HT-29 (cell line): Measurements from ENCODE around the gene MARCHF9. TPM values are rescaled to one million over a fixed set of nuclear protein-coding genes. Genes with fewer than 3 reads are reported as not detected.
"Not testable (repeated sequence)": the region's sequence is repeated elsewhere in the genome, so short reads cannot be mapped to it uniquely, and the experiment has no call there.

Experiments
- DNase-seq: peaks from one replicate; pipeline ENCODE4 v3.0.0-alpha.2; 2015; ENCODE audit warnings: low spot score
- total RNA-seq: library from RNA; depleted of rRNA; stranded (reverse); fragments of >200 nt; shearing (Covaris generic); gene quantifications from 2 replicates; pipeline ENCODE4 v1.2.3, GENCODE V29; 2014; rRNA removed

Gene MARCHF9, protein sequence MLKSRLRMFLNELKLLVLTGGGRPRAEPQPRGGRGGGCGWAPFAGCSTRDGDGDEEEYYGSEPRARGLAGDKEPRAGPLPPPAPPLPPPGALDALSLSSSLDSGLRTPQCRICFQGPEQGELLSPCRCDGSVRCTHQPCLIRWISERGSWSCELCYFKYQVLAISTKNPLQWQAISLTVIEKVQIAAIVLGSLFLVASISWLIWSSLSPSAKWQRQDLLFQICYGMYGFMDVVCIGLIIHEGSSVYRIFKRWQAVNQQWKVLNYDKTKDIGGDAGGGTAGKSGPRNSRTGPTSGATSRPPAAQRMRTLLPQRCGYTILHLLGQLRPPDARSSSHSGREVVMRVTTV
- total RNA-seq = 9.4 and 12.3 TPM in 2 replicates

DNA sequence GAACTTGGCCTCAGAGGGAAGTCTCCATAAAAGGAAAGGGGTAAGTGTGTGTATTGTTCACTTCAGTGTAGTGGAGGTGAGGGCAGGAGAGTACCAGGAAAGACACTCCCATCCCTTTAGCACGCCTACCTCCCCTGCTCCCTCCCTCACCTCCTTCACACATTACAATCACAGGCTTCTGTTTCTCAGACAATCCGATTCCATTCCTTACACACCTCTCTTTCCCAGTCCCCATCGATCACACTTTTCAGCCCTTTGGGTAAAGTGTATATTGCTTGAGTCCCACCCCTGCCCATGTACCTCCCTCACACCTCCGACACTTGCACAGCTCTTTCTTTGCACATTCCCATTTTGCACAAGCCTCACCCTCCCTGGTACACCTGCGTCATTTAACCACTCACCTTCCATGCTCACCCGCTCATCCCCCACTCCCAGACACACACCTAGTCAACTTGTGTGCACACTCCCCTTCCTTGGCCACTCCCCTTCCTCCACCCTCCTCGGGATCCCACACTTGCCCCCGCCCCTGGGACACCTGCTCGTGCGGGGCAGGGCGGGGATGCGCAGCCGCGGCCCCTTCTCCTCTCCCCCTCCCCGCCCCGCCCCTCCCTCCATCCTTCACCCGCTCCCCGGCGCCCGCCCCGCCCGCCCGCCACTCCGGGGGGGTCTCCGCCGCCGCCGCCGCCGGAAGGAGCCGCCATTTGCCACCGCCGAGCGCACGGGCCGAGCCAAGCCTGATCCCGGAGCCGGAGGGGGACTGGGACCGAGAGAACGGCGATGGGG, at the start of gene MARCHF9:
TSS of gene MARCHF9 (plus strand) at position 693 of the 783 bp plus-strand sequence. CDS start 426 bp downstream, outside the sequence.
- DNase-seq = peak; percentile 75

DNA sequence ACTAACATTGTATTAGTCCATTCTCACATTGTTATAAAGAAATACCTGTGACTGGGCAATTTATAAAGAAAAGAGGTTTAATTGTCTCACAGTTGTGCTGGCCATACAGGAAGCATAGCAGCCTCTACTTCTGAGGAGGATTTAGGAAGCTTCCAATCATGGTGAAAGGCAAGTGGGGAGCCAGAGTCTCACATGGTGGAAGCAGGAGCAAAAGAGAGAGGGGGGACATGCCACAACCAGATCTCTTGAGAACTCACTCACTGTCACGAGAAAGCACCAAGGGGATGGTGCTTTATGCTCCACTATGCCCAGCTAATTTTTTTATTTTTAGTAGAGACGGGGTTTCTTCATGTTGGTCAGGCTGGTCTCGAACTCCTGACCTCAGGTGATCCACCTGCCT, 47.7 kb upstream of the MARCHF9 start:
- DNase-seq = no peak

DNA sequence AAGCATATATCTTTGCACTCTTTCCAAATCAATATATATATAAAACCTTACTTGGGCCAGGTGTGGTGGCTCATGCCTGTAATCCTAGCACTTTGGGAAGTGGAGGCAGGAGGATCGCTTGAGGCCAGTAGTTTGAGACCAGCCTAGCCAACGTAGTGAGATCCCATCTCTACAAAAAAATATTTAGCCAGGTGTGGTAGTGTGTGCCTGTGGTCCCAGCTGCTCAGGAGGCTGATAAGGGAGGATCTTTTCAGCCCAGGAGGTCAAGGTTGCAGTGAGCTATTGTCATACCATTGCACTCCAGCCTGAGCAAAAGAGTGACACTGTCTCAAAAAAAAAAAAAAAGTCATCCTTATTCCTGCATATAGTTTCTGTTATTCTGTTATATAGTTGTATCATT, 46.6 kb upstream of the MARCHF9 start:
- DNase-seq = no peak

DNA sequence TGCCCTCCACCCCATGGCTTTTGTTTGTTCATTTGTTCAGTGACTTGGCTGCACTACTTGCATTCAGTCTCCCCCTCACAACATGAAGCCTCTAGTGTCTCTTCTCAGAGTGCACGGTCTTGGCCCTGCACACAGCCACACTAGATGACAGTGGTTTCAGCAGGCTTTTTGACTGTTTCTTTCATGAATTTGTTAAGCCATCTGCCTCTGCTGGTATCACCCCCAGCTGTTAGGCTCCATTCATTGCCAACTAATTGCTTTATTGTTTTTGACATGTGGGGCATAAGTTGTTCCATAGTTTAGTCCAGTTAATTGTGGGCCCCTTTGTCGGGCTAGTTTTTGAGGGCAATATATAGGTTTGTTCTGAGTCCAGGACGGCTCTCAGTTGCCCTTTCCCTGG, 42.2 kb upstream of the MARCHF9 start:
- no peak for DNase-seq

DNA sequence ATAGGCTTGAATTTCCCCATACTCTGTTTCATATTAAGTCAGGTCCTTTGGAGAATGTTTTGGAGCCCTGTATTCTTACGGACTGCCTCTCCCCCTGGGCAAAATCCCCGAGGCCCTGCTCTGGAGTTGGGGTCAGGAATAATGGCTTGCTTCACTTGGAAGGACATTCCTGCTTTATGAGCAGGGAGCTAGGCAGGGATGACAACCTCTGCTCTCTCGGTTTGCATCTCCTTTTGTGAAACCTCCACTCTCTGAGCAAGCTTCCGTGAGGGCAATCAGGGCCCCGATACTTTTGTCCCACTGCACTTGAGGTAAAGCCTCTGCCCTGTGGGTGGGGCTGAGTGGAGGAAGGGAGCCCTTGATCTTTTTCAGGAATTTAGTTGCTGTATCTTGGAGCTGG, 41.7 kb upstream of the MARCHF9 start:
- DNase-seq = no peak

DNA sequence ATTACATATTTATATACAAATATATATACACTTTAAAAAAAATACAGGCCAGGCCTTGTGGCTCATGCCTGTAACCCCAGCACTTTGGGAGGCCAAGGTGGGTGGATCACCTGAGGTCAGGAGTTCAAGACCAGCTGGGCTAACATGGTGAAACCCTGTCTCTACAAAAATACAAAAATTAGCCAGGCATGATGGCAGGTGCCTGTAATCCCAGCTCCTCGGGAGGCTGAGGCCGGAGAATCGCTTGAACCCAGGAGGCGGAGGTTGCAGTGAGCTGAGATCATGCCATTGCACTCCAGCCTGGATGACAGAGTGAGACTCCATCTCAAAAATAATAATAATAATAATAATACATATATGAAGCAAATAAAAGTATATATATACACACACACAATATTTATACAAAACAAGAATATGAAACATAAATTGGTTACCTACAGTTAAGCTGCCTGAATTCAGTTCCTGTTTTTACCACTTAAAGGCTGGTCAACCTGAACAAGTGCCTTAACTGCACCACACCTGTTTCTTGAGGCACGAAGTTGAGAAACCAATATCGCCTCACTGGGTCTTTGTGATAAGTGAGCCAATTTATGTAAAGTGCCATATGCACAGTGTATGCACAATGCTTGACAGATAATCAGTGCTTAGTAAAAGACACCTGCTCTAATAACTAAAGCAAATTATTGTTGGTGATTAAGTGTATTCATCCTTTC, 39.7 kb upstream of the MARCHF9 start:
- not testable (repeated sequence) for DNase-seq

DNA sequence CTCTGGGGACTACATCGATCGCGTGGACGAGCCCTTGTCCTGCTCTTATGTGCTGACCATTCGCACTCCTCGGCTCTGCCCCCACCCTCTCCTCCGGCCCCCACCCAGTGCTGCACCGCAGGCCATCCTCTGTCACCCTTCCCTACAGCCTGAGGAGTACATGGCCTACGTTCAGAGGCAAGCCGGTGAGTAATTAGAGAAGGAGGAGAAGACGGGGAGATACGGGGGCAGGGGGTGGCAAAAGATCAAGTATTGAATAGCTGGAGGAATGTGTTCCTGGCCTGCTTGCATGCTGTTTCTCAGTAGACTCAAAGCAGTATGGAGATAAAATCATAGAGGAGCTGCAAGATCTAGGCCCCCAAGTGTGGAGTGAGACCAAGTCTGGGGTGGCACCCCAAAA, 39.1 kb upstream of the MARCHF9 start:
- no peak for DNase-seq

DNA sequence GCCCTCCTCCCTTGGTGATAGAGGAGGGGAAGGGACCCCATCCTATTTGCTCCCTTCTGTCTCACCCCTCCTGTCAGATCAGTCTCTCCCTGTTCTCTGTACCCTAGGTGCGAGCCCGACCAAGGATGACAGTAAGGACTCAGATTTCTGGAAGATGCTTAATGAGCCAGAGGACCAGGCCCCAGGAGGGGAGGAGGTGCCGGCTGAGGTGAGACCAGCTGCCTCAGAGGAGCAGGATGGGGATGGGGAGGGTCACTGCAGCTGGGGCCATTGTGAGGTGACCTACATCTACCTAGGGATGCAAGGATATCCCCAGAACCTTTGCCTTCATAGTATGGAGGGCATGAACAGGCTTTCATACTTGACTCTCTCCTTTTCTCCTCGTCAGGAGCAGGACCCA, 38.6 kb upstream of the MARCHF9 start:
- no peak for DNase-seq

DNA sequence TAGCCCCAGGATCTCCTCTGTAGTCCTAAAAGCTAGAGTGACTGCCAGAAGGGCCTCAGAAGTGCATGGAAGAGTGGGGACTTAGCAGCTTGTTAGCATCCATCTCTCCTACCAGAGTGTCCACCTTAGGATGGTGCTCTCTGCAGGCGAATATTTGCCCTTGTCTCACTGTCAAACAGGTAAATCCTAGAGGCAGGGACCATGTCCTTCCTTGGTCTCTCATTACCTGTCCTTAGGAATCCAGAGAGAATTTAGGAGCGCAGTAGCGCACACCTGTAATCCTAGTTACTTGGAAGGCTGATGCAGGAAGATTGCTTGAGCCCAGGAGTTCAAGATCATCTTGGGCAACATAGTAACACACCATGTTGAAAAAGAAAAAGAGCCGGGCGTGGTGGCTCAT, 37.8 kb upstream of the MARCHF9 start:
- no peak for DNase-seq

DNA sequence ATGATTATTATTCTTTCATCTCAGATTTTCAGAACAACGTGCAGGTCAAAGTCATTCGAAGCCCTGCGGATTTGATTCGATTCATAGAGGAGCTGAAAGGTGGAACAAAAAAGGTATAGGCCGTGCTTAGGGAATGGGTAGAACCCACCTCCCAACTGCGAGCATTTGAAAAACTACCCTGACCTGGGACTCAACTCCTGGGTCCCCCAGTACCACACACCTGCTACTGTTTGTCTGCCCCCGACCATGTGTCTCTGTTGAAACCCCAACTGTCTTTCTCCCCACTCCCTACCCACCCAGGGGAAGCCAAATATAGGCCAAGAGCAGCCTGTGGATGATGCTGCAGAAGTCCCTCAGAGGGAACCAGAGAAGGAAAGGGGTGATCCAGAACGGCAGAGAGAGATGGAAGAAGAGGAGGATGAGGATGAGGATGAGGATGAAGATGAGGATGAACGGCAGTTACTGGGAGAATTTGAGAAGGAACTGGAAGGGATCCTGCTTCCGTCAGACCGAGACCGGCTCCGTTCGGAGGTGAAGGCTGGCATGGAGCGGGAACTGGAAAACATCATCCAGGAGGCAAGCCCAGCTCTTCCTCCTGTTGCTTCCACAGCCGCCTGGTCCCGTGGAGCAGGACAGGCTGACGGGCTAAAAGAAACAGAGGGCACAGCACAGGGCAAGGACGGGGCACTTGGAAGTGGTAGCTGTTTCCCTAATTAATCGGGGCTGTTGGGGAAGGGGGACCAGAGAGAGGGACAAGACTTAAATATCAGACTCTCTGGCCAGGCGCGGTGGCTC, 36.9 kb upstream of the MARCHF9 start:
- no peak for DNase-seq

DNA sequence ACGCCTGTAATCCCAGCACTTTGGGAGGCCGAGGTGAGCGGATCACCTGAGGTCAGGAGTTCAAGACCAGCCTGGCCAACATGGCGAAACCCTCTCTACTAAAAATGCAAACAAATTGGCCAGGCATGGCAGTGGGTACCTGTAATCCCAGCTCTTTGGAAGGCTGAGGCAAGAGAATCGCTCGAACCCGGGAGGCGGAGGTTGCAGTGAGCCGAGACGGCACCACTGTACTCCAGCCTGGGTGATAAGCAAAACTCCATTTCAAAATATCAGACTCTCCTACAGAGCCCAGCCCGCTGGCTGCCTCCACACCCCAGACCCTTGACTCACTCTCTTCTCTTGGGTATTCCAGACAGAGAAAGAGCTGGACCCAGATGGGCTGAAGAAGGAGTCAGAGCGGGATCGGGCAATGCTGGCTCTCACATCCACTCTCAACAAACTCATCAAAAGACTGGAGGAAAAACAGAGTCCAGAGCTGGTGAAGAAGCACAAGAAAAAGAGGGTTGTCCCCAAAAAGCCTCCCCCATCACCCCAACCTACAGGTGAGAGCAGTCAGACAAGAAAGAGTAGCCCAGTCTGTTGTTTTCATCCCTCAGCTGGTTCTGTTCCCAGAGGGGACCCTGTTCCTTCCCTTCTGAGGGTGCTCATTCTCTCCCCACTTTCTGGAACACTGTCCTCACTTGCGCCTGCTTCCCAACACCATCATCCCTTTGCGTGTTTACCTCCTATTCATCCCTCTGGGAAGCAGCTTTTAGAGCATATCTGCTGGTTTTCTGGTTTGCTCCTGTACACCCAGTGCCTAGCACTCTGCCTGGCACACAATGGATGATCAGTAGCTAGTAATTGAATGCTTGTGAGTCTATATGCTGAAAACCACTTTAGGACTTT, 36.0 kb upstream of the MARCHF9 start:
- no peak for DNase-seq

DNA sequence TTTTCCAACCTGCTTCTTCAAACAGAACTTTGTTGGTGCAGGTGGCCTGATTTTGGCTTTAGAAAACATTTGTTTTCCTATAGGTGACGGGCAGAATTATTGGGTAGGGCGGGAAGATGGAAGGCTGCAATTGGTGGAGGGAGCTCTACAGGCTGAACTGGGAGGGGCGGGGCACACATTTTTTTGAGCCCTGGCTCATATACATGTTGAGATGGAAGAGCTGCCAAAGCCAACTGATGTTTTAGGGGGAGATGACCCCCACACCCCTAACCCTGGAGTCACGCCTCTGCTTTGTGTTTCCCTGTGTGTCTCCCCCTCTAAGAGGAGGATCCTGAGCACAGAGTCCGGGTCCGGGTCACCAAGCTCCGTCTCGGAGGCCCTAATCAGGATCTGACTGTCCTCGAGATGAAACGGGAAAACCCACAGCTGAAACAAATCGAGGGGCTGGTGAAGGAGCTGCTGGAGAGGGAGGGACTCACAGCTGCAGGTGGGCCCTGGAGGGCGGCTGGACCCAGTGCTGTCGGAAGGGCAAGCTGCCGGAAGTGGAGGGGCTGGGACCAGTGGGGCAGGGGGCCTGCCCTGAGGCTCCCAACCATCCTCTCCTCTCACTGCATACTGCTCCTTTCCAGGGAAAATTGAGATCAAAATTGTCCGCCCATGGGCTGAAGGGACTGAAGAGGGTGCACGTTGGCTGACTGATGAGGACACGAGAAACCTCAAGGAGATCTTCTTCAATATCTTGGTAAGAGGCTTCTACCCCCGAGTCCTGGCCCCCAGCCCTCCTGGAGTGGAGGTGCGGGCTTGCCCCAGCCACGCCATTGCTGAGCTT, 34.9 kb upstream of the MARCHF9 start:
- no peak for DNase-seq

DNA sequence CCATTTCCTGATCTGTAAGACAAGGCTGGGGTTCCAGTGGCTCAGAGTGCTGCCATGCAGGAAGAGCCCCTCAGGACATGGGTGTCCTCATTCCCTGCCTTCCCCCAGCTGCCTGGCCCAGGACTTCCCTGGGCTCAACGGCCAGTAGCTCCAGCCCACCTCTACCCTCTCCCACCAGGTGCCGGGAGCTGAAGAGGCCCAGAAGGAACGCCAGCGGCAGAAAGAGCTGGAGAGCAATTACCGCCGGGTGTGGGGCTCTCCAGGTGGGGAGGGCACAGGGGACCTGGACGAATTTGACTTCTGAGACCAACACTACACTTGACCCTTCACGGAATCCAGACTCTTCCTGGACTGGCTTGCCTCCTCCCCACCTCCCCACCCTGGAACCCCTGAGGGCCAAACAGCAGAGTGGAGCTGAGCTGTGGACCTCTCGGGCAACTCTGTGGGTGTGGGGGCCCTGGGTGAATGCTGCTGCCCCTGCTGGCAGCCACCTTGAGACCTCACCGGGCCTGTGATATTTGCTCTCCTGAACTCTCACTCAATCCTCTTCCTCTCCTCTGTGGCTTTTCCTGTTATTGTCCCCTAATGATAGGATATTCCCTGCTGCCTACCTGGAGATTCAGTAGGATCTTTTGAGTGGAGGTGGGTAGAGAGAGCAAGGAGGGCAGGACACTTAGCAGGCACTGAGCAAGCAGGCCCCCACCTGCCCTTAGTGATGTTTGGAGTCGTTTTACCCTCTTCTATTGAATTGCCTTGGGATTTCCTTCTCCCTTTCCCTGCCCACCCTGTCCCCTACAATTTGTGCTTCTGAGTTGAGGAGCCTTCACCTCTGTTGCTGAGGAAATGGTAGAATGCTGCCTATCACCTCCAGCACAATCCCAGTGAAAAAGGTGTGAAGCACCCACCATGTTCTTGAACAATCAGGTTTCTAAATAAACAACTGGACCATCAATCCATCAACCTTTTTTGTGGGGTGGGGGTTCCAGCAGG, 34.0 kb upstream of the MARCHF9 start:
- no peak for DNase-seq

DNA sequence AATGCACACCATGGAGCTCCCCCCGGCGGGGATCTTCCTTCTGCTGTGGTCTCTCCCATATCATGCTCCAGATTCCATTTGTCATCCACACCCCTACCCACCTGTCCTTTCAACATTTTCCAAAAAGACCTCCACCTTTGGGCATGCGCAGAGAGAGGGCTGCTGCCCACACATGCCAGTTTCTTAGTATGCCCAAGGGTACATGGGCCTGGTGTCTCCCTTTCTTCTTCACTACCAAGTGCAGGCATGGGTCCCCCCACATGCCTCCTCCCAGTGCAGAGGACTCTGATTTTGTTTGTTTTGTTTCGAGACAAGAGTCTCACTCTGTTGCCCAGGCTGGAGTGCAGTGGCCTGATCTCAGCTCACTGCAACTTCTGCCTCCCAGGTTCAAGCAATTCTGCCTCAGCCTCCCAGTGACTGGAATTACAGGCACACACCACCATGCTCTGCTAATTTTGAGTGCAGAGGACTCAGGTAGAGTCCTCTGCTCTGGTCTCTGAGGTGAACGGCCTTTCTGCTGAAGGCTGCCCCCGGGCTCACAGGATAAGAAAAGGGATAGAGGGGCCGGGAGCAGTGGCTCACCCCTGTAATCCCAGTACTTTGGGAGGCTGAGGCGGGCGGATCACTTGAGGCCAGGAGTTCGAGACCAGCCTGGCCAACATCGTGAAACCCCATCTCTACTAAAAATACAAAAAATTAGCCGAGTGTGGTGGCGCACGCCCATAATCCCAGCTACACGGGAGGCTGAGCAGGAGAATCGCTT, 32.9 kb upstream of the MARCHF9 start:
- not testable (repeated sequence) for DNase-seq

DNA sequence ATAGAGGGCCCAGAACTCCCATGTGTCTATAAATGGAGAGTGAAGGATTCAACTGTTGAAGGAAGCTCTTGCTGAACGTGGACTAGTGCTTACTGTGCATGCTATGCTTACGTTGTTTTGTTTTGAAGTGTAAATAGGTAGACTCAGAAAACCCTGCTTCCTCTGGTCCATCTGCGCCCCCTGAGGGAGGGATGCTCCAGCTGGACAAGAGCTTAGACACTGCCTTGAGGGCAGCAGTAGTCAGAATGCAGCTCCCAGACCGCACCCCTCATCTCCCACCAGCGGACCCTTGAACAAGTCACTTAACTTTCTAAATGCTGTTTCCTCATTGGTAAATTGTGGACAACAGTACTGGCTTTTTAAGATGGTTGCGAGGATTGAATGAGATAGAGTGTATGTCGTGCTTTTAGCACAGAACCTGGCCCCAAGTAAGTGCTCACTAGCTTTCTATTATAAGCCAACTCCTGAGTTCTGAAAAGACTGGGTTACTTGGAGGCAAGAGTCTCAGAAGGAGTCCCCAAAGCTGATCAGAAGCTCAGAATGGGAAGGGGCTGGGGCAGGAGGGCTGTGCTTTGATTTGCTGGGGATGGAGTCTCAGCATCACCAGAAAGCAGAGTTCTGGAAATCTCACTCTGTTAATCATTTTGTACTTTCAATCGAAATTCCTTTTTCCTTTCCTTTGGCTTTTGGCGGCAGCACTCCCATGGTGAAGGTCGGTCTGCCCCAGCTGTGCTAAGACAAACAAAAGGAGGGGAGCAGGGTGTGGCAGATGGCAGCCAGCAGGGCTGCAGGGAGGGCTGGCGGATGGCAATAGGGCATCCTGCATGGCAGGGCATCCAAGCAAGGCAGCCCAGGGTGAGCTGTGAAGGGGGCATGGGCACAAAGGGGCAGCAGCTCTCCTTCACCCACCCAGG, 31.9 kb upstream of the MARCHF9 start:
- no peak for DNase-seq

DNA sequence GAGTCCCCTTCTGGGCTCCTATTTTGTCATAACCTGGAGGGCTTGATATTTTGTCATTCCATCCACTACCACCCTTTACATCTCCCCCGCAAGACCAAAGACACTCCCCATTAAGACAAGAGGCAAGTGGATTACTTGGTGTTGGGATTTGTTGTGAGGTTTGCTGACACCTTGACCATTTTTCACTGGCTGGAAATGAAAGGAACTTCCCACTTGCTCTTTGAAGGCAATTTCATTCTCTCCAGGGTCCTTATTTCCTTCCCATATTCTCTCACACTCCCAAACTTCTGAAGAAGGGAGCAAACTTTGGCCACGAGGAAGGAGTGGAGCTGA, 31.3 kb upstream of the MARCHF9 start:
- DNase-seq = no peak
